Measurements from ENCODE around the gene TRIM66. TPM values are rescaled to one million over a fixed set of nuclear protein-coding genes. Genes with fewer than 3 reads are reported as not detected.

The TRIM66 gene
- total and polyA plus RNA-seq, 2 experiments from 2014 or later: 1.0 to 3.3 TPM

- no peak for ATAC-seq
- Mint-ChIP-seq H3K9me3 (no peaks in the 10 kb centered on the region), H3K4me3 (no peak overlapping the region), H3K4me1 (peaks cover 60% of the 10 kb centered on the region), H3K27ac (no peak overlapping the region), H3K27me3 (ENCODE audit: insufficient read depth, low read depth, poor library complexity) (peaks cover 15% of the 10 kb centered on the region), H3K36me3 (ENCODE audit: low read depth) (peaks cover 12% of the 10 kb centered on the region)
- no peak overlapping the region for H3K4me2 ChIP-seq
- peaks cover 11% of the 10 kb centered on the region; the same call in 1 of the 2 replicates for H3K4me1 ChIP-seq (ENCODE audit: insufficient read depth)
- no peaks in the 10 kb centered on the region for H3K9me2 ChIP-seq (ENCODE audit: insufficient read depth)
- no peaks in the 10 kb centered on the region for H3K79me2 ChIP-seq (replicated peaks; ENCODE audit: insufficient read depth)
- H3K27ac ChIP-seq (ENCODE audit: low read depth): no peak overlapping the region
- H3K4me3 ChIP-seq: no peak overlapping the region
- no peaks in the 10 kb centered on the region for H3K27me3 ChIP-seq (ENCODE audit: insufficient read depth)
- no peaks in the 10 kb centered on the region for H4K20me1 ChIP-seq (replicated peaks; ENCODE audit: insufficient read depth)
- no peak for TF ChIP-seq ETS1 (IDR thresholded peaks at IDR 0.05)
- no peak for TF ChIP-seq POLR2AphosphoS5 (IDR thresholded peaks at IDR 0.05; ENCODE audit: low read depth)
- TF ChIP-seq ZNF114 (CRISPR knock-in tag; IDR thresholded peaks at IDR 0.05): no peak
- TF ChIP-seq EZH2phosphoT487 (IDR thresholded peaks at IDR 0.05; ENCODE audit: unreplicated experiment): no peak
- TF ChIP-seq EZH2 (IDR thresholded peaks at IDR 0.05; ENCODE audit: low read depth, unreplicated experiment): no peak
- TF ChIP-seq CTCF (conservative IDR thresholded peaks at IDR 0.05; ENCODE audit: low read depth in 2 of 2): no peak
- no peak for TF ChIP-seq NANOG (IDR thresholded peaks at IDR 0.05; ENCODE audit: borderline replicate concordance)
- TF ChIP-seq STAT1 (IDR thresholded peaks at IDR 0.05; ENCODE audit: unreplicated experiment): no peak
- no peak for TF ChIP-seq ZNF331 (CRISPR knock-in tag; IDR thresholded peaks at IDR 0.05; ENCODE audit: low read depth)
- TF ChIP-seq JUNB (IDR thresholded peaks at IDR 0.05; ENCODE audit: unreplicated experiment): no peak
- TF ChIP-seq REST (IDR thresholded peaks at IDR 0.05; ENCODE audit: unreplicated experiment): no peak
- TF ChIP-seq ZNF462 (CRISPR knock-in tag; IDR thresholded peaks at IDR 0.05): no peak
- no peak for TF ChIP-seq CREB1 (CRISPR knock-in tag; IDR thresholded peaks at IDR 0.05; ENCODE audit: low read depth)
- DNase-seq (ENCODE audit: low spot score): no peak
- H3K36me3 ChIP-seq (ENCODE audit: insufficient read depth): no peaks in the 10 kb centered on the region
- no peak overlapping the region for H2AFZ ChIP-seq
- H3F3A ChIP-seq (replicated peaks; ENCODE audit: low read depth): no peaks in the 10 kb centered on the region
Observed at GRCh38 chr11:8719721-8720120, 37.3 kb upstream of the TRIM66 start.
